Mesenchymal stem cell (in vitro differentiated cells and primary cell): ENCODE results near the gene SHH.

Source experiments
- DNase-seq: peaks from one replicate; pipeline ENCODE4 v3.0.0-alpha.2; 2013
- H2AFZ ChIP-seq: one replicate; pipeline ENCODE4 v1.6.1; 2013; ENCODE audit warnings: low read depth, mild to moderate bottlenecking, control low read depth, inconsistent platforms, low read length, moderate library complexity
- H2AK5ac ChIP-seq: 2 replicates; pipeline ENCODE4 v1.6.1; 2013; ENCODE audit warnings: low read length, moderate library complexity, mild to moderate bottlenecking, inconsistent platforms; ENCODE audit not compliant: severe bottlenecking
- H2BK120ac ChIP-seq: one replicate; pipeline ENCODE4 v1.6.1; 2013; ENCODE audit warnings: low read depth, mild to moderate bottlenecking, inconsistent platforms, low read length, moderate library complexity
- H2BK12ac ChIP-seq, 2 experiments: one replicate each; pipeline ENCODE4 v1.6.1; 2013; ENCODE audit warnings: inconsistent platforms in 2 of 2, low read length in 2 of 2, mild to moderate bottlenecking in 2 of 2, moderate library complexity in 2 of 2, control low read depth in 1 of 2
- H2BK15ac ChIP-seq: one replicate; pipeline ENCODE4 v1.6.1; 2013; ENCODE audit warnings: mild to moderate bottlenecking, low read depth, inconsistent platforms; ENCODE audit not compliant: poor library complexity, severe bottlenecking
- H2BK5ac ChIP-seq: 2 replicates; pipeline ENCODE4 v1.6.1; 2013; ENCODE audit warnings: low read depth, mild to moderate bottlenecking, low read length, control low read depth, inconsistent platforms; ENCODE audit not compliant: poor library complexity, severe bottlenecking
- H3K14ac ChIP-seq, 2 experiments: one replicate each; pipeline ENCODE4 v1.6.1; 2013; ENCODE audit warnings: inconsistent platforms in 2 of 2, low read length in 2 of 2, control low read depth in 1 of 2, mild to moderate bottlenecking in 1 of 2, moderate library complexity in 1 of 2
- H3K18ac ChIP-seq, 2 experiments: one replicate each; pipeline ENCODE4 v1.6.1; 2013; ENCODE audit warnings: inconsistent platforms in 2 of 2, low read length in 2 of 2, control low read depth in 1 of 2, low read depth in 1 of 2, mild to moderate bottlenecking in 1 of 2
- H3K23ac ChIP-seq, 2 experiments: one replicate each; pipeline ENCODE4 v1.6.1; 2013; ENCODE audit warnings: inconsistent platforms in 2 of 2, low read length in 2 of 2, mild to moderate bottlenecking in 2 of 2, moderate library complexity in 2 of 2, control low read depth in 1 of 2
- H3K27ac ChIP-seq: 2 replicates; pipeline ENCODE4 v1.5.1; 2013; ENCODE audit warnings: mild to moderate bottlenecking, moderate library complexity, low read length, control low read depth, inconsistent platforms; ENCODE audit not compliant: poor library complexity, severe bottlenecking
- H3K27me3 ChIP-seq, 2 experiments: 2 replicates each; pipeline versions ENCODE4 v1.6.1 to v1.7.0; 2013; ENCODE audit warnings: low read length in 2 of 2, mild to moderate bottlenecking in 2 of 2, moderate library complexity in 2 of 2, control low read depth in 1 of 2, inconsistent platforms in 1 of 2; ENCODE audit not compliant: control insufficient read depth in 1 of 2, insufficient read depth in 1 of 2
- H3K36me3 ChIP-seq, 2 experiments: 2 replicates each; pipeline versions ENCODE4 v1.6.1 to v1.7.0; 2013; ENCODE audit warnings: low read length in 2 of 2, control low read depth in 1 of 2, inconsistent platforms in 1 of 2, low read depth in 1 of 2, mild to moderate bottlenecking in 1 of 2; ENCODE audit not compliant: insufficient read depth in 2 of 2, control insufficient read depth in 1 of 2
- H3K4ac ChIP-seq, 2 experiments: one replicate each; pipeline ENCODE4 v1.6.1; 2013; ENCODE audit warnings: inconsistent platforms in 2 of 2, low read length in 2 of 2, mild to moderate bottlenecking in 2 of 2, moderate library complexity in 2 of 2, control low read depth in 1 of 2, low read depth in 1 of 2
- H3K4me1 ChIP-seq: 2 replicates; pipeline ENCODE4 v1.6.1; 2013; ENCODE audit warnings: low read depth, low read length, control low read depth; ENCODE audit not compliant: control insufficient read depth, insufficient read depth
- H3K4me2 ChIP-seq: 2 replicates; pipeline ENCODE4 v1.6.1; 2013; ENCODE audit warnings: low read length, mild to moderate bottlenecking, inconsistent platforms; ENCODE audit not compliant: poor library complexity, severe bottlenecking
- H3K4me3 ChIP-seq, 2 experiments: 2 replicates each; pipeline versions ENCODE4 v1.5.1 to v1.7.0; 2013; ENCODE audit warnings: low read length in 2 of 2, mild to moderate bottlenecking in 2 of 2, control low read depth in 1 of 2, low read depth in 1 of 2; ENCODE audit not compliant: insufficient read depth in 1 of 2
- H3K79me1 ChIP-seq: replicated peaks from 2 replicates; pipeline ENCODE4 v1.6.1; 2013; ENCODE audit warnings: mild to moderate bottlenecking, control low read depth, low read length, inconsistent platforms; ENCODE audit not compliant: poor library complexity, severe bottlenecking
- H3K9ac ChIP-seq: 2 replicates; pipeline ENCODE4 v1.7.0; 2013; ENCODE audit warnings: mild to moderate bottlenecking, low read length, moderate library complexity
- H3K9me3 ChIP-seq: 2 replicates; pipeline ENCODE4 v1.7.0; 2013; ENCODE audit warnings: mild to moderate bottlenecking, low read length; ENCODE audit not compliant: control insufficient read depth
- H4K8ac ChIP-seq: one replicate; pipeline ENCODE4 v1.6.1; 2013; ENCODE audit warnings: inconsistent platforms, mild to moderate bottlenecking, low read length, moderate library complexity
- H4K91ac ChIP-seq: one replicate; pipeline ENCODE4 v1.6.1; 2013; ENCODE audit warnings: mild to moderate bottlenecking, low read length, inconsistent platforms
- WGBS: methylation state at CpG from one replicate; pipeline ENCODE4 v1.1.7; 2013; ENCODE audit warnings: mixed read lengths; 5-methylcytosine and 5-hydroxymethylcytosine counted together

SHH gene

GRCh38 chr7:155848691-155849669 is 36.7 kb upstream of the SHH start:
- H3K27ac ChIP-seq: no peak overlapping the region
- H2BK15ac ChIP-seq: no peak overlapping the region
- H2BK12ac ChIP-seq: no peak overlapping the region
- H3K23ac ChIP-seq: no peak overlapping the region
- H3K4me1 ChIP-seq: peaks cover 9% of the 10 kb centered on the region
- no peak overlapping the region for H4K8ac ChIP-seq
- no peak overlapping the region for H2BK120ac ChIP-seq
- no peak overlapping the region for H2AFZ ChIP-seq
- H2BK5ac ChIP-seq: no peak overlapping the region
- no peak overlapping the region for H3K4me3 ChIP-seq
- 81% methylated on average over 18 of the region's 18 CpGs for WGBS
- no peaks in the 10 kb centered on the region for H3K9me3 ChIP-seq
- no peak overlapping the region for H2AK5ac ChIP-seq
- no peak overlapping the region for H3K4ac ChIP-seq
- no peak overlapping the region for H3K14ac ChIP-seq
- H3K4me2 ChIP-seq: no peak overlapping the region
- no peak overlapping the region for H3K18ac ChIP-seq
- peaks cover 7 to 16% of the 10 kb centered on the region in 2 experiments for H3K27me3 ChIP-seq
- peaks cover 0 to 3% of the 10 kb centered on the region in 2 experiments for H3K36me3 ChIP-seq
- no peak for DNase-seq
- no peaks in the 10 kb centered on the region for H3K79me1 ChIP-seq
- no peak overlapping the region for H3K9ac ChIP-seq
- H4K91ac ChIP-seq: no peak overlapping the region

DNA sequence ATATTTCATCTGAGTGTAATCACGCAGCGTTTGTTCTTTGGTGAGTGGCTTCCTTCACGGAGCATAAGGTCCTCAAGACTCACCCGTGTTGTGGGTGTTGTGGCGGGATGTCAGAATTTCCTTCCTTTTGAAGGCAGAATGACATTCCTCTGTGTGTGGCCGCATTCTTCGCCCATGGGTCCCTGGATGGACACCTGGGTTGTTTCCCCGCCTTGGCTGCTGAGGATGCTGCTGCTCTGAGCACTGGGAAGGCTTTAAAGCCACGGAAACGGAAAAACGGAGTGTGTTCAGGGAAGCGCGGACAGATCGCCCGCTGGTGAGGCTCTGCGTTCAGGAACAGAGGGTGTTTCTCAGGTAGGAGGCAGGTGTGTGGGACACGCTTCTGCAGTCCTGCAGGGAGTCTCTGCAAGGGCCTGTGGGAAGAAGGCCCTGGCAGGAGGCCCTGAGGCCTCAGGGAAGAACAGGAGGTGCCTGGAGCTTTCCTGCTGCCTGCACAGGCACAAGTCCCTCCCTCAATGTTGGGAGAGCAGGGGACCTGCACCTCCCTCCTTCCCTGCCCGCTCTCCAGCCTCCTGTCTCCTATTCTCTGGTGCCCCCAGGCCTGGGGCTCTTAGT is 35.7 kb upstream of the SHH start:
- Histone ChIP-seq H3K27ac (no peak overlapping the region), H3K79me1 (no peaks in the 10 kb centered on the region), H3K4me2 (no peak overlapping the region), H3K4me3 (no peak overlapping the region), H4K91ac (no peak overlapping the region), H2AFZ (no peak overlapping the region), H3K9me3 (no peaks in the 10 kb centered on the region), H3K14ac (no peak overlapping the region), H2BK5ac (no peak overlapping the region), H4K8ac (no peak overlapping the region), H3K27me3 (peaks cover 7 to 16% of the 10 kb centered on the region in 2 experiments), H2BK12ac (no peak overlapping the region), H2AK5ac (no peak overlapping the region), H3K4me1 (peaks cover 16% of the 10 kb centered on the region), H3K36me3 (peaks cover 0 to 3% of the 10 kb centered on the region in 2 experiments), H3K18ac (no peak overlapping the region), H3K4ac (no peak overlapping the region), H3K23ac (no peak overlapping the region), H2BK120ac (no peak overlapping the region), H2BK15ac (no peak overlapping the region), H3K9ac (no peak overlapping the region)
- 81% methylated on average over 16 of the region's 18 CpGs for WGBS
- no peak for DNase-seq

GRCh38 chr7:155846936-155847335 is 34.7 kb upstream of the SHH start:
- Histone ChIP-seq H3K36me3 (peaks cover 0 to 3% of the 10 kb centered on the region in 2 experiments), H3K9ac (no peak overlapping the region), H3K9me3 (no peaks in the 10 kb centered on the region), H2AFZ (no peak overlapping the region), H2BK15ac (no peak overlapping the region), H4K8ac (no peak overlapping the region), H3K4me1 (peaks cover 16% of the 10 kb centered on the region), H3K18ac (no peak overlapping the region), H3K4me2 (no peak overlapping the region), H3K79me1 (no peaks in the 10 kb centered on the region), H3K27me3 (peaks cover 7 to 16% of the 10 kb centered on the region in 2 experiments), H2AK5ac (no peak overlapping the region), H3K27ac (no peak overlapping the region), H4K91ac (no peak overlapping the region), H3K23ac (no peak overlapping the region), H3K14ac (no peak overlapping the region), H2BK12ac (no peak overlapping the region), H2BK120ac (no peak overlapping the region), H3K4ac (no peak overlapping the region), H3K4me3 (no peak overlapping the region), H2BK5ac (no peak overlapping the region)
- DNase-seq: no peak
- 79% methylated on average over 15 of the region's 15 CpGs for WGBS

DNA sequence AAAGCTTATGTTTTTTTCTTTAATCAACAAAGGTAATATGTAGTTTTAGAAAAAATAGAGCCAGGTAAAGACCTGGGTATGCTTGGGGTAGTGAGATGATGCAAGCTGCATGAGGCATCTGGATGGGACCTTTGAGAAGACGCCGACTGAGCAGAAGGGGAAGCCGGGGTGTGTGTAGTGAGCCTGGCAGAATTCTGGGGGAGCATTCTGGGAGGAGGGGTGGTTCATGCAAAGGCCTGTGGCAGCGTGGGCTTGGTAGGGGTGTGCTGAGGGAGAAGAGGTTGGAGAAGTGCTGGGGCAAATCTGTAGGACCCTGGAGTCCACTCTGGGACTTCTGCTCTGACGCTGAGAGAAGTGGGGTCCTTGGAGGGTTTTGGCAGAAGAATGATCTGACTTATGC is 33.9 kb upstream of the SHH start:
- Histone ChIP-seq H3K27ac (no peak overlapping the region), H2BK15ac (no peak overlapping the region), H3K79me1 (no peaks in the 10 kb centered on the region), H4K91ac (no peak overlapping the region), H2AK5ac (no peak overlapping the region), H3K14ac (no peak overlapping the region), H3K18ac (no peak overlapping the region), H3K4me3 (no peak overlapping the region), H2BK12ac (no peak overlapping the region), H4K8ac (no peak overlapping the region), H2AFZ (no peak overlapping the region), H2BK120ac (no peak overlapping the region), H3K4me2 (no peak overlapping the region), H3K9me3 (no peaks in the 10 kb centered on the region), H3K9ac (no peak overlapping the region), H3K4me1 (peaks cover 14% of the 10 kb centered on the region), H3K27me3 (peaks cover 5 to 15% of the 10 kb centered on the region in 2 experiments), H3K36me3 (no peaks in the 10 kb centered on the region), H2BK5ac (no peak overlapping the region), H3K4ac (no peak overlapping the region), H3K23ac (no peak overlapping the region)
- 80% methylated on average over 5 of the region's 5 CpGs for WGBS
- no peak for DNase-seq
